ENCODE measurements around the gene NBEAL1. TPM values are rescaled to one million over a fixed set of nuclear protein-coding genes. Genes with fewer than 3 reads are reported as not detected.

Gene NBEAL1
- total and polyA plus RNA-seq, 2 experiments from 2014 or later, result 13.3 to 21.8 TPM

DNA sequence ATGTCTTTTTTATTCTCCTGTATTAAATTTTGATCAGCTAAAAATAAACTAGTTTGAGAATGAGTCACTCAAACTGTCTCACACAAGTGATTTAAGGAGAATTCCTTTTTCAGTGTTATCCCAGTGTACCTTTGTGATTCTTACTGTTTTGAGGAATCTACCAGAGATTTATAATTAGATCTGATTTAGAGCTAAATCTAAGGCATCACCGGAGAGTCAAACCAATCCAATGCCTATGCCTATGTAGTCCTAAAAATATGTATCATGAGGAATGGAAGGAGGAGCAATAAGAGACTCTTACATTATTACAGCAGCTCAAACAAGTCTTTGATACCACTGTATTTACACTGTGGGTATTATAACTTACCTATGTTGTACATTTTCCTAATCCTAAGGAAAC is 160.7 kb downstream of the NBEAL1 start:
- Mint-ChIP-seq H3K36me3 (ENCODE audit: low read depth) (no peaks in the 10 kb centered on the region), H3K4me1 (no peaks in the 10 kb centered on the region), H3K9me3 (no peaks in the 10 kb centered on the region), H3K27ac (no peak overlapping the region), H3K27me3 (ENCODE audit: insufficient read depth, low read depth, poor library complexity) (no peaks in the 10 kb centered on the region), H3K4me3 (no peak overlapping the region)
- no peak overlapping the region for H3K27ac ChIP-seq (ENCODE audit: low read depth)
- no peaks in the 10 kb centered on the region for H3K79me2 ChIP-seq (replicated peaks; ENCODE audit: insufficient read depth)
- no peak for ATAC-seq
- H4K20me1 ChIP-seq (replicated peaks; ENCODE audit: insufficient read depth), result no peaks in the 10 kb centered on the region
- no peak overlapping the region for H3K4me2 ChIP-seq
- no peak for DNase-seq (ENCODE audit: low spot score)
- H3F3A ChIP-seq (replicated peaks; ENCODE audit: low read depth), result no peaks in the 10 kb centered on the region
- H3K36me3 ChIP-seq (ENCODE audit: insufficient read depth), result no peaks in the 10 kb centered on the region
- H3K4me3 ChIP-seq, result no peak overlapping the region
- H3K27me3 ChIP-seq (ENCODE audit: insufficient read depth), result no peaks in the 10 kb centered on the region
- H2AFZ ChIP-seq, result no peak overlapping the region
- no peaks in the 10 kb centered on the region for H3K4me1 ChIP-seq (ENCODE audit: insufficient read depth)
- H3K9me2 ChIP-seq (ENCODE audit: insufficient read depth), result no peaks in the 10 kb centered on the region
- TF ChIP-seq, protein P1, sequence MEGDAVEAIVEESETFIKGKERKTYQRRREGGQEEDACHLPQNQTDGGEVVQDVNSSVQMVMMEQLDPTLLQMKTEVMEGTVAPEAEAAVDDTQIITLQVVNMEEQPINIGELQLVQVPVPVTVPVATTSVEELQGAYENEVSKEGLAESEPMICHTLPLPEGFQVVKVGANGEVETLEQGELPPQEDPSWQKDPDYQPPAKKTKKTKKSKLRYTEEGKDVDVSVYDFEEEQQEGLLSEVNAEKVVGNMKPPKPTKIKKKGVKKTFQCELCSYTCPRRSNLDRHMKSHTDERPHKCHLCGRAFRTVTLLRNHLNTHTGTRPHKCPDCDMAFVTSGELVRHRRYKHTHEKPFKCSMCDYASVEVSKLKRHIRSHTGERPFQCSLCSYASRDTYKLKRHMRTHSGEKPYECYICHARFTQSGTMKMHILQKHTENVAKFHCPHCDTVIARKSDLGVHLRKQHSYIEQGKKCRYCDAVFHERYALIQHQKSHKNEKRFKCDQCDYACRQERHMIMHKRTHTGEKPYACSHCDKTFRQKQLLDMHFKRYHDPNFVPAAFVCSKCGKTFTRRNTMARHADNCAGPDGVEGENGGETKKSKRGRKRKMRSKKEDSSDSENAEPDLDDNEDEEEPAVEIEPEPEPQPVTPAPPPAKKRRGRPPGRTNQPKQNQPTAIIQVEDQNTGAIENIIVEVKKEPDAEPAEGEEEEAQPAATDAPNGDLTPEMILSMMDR (conservative IDR thresholded peaks at IDR 0.05; ENCODE audit: low read depth in 2 of 2), result no peak
- TF ChIP-seq, protein P2, sequence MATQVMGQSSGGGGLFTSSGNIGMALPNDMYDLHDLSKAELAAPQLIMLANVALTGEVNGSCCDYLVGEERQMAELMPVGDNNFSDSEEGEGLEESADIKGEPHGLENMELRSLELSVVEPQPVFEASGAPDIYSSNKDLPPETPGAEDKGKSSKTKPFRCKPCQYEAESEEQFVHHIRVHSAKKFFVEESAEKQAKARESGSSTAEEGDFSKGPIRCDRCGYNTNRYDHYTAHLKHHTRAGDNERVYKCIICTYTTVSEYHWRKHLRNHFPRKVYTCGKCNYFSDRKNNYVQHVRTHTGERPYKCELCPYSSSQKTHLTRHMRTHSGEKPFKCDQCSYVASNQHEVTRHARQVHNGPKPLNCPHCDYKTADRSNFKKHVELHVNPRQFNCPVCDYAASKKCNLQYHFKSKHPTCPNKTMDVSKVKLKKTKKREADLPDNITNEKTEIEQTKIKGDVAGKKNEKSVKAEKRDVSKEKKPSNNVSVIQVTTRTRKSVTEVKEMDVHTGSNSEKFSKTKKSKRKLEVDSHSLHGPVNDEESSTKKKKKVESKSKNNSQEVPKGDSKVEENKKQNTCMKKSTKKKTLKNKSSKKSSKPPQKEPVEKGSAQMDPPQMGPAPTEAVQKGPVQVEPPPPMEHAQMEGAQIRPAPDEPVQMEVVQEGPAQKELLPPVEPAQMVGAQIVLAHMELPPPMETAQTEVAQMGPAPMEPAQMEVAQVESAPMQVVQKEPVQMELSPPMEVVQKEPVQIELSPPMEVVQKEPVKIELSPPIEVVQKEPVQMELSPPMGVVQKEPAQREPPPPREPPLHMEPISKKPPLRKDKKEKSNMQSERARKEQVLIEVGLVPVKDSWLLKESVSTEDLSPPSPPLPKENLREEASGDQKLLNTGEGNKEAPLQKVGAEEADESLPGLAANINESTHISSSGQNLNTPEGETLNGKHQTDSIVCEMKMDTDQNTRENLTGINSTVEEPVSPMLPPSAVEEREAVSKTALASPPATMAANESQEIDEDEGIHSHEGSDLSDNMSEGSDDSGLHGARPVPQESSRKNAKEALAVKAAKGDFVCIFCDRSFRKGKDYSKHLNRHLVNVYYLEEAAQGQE (IDR thresholded peaks at IDR 0.05; ENCODE audit: unreplicated experiment), result no peak
- TF ChIP-seq STAT1 (IDR thresholded peaks at IDR 0.05; ENCODE audit: unreplicated experiment) (no peak), POLR2AphosphoS5 (IDR thresholded peaks at IDR 0.05; ENCODE audit: low read depth) (no peak), ZNF331 (CRISPR knock-in tag; IDR thresholded peaks at IDR 0.05; ENCODE audit: low read depth) (no peak), ZNF114 (CRISPR knock-in tag; IDR thresholded peaks at IDR 0.05) (no peak), CREB1 (CRISPR knock-in tag; IDR thresholded peaks at IDR 0.05; ENCODE audit: low read depth) (no peak), JUNB (IDR thresholded peaks at IDR 0.05; ENCODE audit: unreplicated experiment) (no peak), EZH2phosphoT487 (IDR thresholded peaks at IDR 0.05; ENCODE audit: unreplicated experiment) (no peak), NANOG (IDR thresholded peaks at IDR 0.05; ENCODE audit: borderline replicate concordance) (no peak), EZH2 (IDR thresholded peaks at IDR 0.05; ENCODE audit: low read depth, unreplicated experiment) (no peak)
- TF ChIP-seq, protein P3, sequence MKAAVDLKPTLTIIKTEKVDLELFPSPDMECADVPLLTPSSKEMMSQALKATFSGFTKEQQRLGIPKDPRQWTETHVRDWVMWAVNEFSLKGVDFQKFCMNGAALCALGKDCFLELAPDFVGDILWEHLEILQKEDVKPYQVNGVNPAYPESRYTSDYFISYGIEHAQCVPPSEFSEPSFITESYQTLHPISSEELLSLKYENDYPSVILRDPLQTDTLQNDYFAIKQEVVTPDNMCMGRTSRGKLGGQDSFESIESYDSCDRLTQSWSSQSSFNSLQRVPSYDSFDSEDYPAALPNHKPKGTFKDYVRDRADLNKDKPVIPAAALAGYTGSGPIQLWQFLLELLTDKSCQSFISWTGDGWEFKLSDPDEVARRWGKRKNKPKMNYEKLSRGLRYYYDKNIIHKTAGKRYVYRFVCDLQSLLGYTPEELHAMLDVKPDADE (IDR thresholded peaks at IDR 0.05), result no peak
- TF ChIP-seq, protein P4, sequence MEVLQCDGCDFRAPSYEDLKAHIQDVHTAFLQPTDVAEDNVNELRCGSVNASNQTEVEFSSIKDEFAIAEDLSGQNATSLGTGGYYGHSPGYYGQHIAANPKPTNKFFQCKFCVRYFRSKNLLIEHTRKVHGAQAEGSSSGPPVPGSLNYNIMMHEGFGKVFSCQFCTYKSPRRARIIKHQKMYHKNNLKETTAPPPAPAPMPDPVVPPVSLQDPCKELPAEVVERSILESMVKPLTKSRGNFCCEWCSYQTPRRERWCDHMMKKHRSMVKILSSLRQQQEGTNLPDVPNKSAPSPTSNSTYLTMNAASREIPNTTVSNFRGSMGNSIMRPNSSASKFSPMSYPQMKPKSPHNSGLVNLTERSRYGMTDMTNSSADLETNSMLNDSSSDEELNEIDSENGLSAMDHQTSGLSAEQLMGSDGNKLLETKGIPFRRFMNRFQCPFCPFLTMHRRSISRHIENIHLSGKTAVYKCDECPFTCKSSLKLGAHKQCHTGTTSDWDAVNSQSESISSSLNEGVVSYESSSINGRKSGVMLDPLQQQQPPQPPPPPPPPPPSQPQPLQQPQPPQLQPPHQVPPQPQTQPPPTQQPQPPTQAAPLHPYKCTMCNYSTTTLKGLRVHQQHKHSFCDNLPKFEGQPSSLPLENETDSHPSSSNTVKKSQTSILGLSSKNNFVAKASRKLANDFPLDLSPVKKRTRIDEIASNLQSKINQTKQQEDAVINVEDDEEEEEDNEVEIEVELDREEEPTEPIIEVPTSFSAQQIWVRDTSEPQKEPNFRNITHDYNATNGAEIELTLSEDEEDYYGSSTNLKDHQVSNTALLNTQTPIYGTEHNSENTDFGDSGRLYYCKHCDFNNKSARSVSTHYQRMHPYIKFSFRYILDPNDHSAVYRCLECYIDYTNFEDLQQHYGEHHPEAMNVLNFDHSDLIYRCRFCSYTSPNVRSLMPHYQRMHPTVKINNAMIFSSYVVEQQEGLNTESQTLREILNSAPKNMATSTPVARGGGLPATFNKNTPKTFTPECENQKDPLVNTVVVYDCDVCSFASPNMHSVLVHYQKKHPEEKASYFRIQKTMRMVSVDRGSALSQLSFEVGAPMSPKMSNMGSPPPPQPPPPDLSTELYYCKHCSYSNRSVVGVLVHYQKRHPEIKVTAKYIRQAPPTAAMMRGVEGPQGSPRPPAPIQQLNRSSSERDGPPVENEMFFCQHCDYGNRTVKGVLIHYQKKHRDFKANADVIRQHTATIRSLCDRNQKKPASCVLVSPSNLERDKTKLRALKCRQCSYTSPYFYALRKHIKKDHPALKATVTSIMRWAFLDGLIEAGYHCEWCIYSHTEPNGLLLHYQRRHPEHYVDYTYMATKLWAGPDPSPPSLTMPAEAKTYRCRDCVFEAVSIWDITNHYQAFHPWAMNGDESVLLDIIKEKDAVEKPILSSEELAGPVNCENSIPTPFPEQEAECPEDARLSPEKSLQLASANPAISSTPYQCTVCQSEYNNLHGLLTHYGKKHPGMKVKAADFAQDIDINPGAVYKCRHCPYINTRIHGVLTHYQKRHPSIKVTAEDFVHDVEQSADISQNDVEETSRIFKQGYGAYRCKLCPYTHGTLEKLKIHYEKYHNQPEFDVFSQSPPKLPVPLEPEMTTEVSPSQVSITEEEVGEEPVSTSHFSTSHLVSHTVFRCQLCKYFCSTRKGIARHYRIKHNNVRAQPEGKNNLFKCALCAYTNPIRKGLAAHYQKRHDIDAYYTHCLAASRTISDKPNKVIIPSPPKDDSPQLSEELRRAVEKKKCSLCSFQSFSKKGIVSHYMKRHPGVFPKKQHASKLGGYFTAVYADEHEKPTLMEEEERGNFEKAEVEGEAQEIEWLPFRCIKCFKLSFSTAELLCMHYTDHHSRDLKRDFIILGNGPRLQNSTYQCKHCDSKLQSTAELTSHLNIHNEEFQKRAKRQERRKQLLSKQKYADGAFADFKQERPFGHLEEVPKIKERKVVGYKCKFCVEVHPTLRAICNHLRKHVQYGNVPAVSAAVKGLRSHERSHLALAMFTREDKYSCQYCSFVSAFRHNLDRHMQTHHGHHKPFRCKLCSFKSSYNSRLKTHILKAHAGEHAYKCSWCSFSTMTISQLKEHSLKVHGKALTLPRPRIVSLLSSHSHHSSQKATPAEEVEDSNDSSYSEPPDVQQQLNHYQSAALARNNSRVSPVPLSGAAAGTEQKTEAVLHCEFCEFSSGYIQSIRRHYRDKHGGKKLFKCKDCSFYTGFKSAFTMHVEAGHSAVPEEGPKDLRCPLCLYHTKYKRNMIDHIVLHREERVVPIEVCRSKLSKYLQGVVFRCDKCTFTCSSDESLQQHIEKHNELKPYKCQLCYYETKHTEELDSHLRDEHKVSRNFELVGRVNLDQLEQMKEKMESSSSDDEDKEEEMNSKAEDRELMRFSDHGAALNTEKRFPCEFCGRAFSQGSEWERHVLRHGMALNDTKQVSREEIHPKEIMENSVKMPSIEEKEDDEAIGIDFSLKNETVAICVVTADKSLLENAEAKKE (CRISPR knock-in tag; IDR thresholded peaks at IDR 0.05), result no peak

Data from GM23338 (cell line).